Measurements from ENCODE around the gene DESI1. TPM values are rescaled to one million over a fixed set of nuclear protein-coding genes. Genes with fewer than 3 reads are reported as not detected.
A peak's percentile ranks its signal among the peaks of the same experiment; 100 is the strongest.
"Not testable (repeated sequence)": the region's sequence is repeated elsewhere in the genome, so short reads cannot be mapped to it uniquely, and the experiment has no call there.

Gene DESI1
- total and polyA plus RNA-seq, 12 donors = 11.4 to 82.8 (median 34.7) TPM

- peaks cover 0 to 93% of the 10 kb centered on the region in 2 donors for H3K36me3 ChIP-seq (replicated peaks in 1 of 2)
Observed at GRCh38 chr22:41638124-41638523, 17.3 kb upstream of the DESI1 start.

GRCh38 chr22:41637623-41638022 lies 16.8 kb upstream of the DESI1 start:
- H3K27ac ChIP-seq; H3K4me3 ChIP-seq; intact Hi-C loops (cut with DNase I); H3K27me3 ChIP-seq; H3K9me3 ChIP-seq (replicated peaks in 1 of 3); H3K4me1 ChIP-seq (replicated peaks in 1 of 2): not testable (repeated sequence)
- DNase-seq = peak in 1 of 7 donors; percentile 46
- 93 to 98% (median 97%) methylated on average over 7 to 8 of the region's 8 CpGs for WGBS, 4 donors
- H3K36me3 ChIP-seq (replicated peaks in 1 of 2) = peaks cover 0 to 93% of the 10 kb centered on the region in 2 donors

More at GRCh38 chr22:41638124-41638523, 17.3 kb upstream of the DESI1 start:
- DNase-seq = no peak
- no peaks in the 10 kb centered on the region for H3K27me3 ChIP-seq
- no peak overlapping the region for H3K27ac ChIP-seq
- H3K9me3 ChIP-seq (replicated peaks in 1 of 3) = no peaks in the 10 kb centered on the region
- TF ChIP-seq, protein P1, sequence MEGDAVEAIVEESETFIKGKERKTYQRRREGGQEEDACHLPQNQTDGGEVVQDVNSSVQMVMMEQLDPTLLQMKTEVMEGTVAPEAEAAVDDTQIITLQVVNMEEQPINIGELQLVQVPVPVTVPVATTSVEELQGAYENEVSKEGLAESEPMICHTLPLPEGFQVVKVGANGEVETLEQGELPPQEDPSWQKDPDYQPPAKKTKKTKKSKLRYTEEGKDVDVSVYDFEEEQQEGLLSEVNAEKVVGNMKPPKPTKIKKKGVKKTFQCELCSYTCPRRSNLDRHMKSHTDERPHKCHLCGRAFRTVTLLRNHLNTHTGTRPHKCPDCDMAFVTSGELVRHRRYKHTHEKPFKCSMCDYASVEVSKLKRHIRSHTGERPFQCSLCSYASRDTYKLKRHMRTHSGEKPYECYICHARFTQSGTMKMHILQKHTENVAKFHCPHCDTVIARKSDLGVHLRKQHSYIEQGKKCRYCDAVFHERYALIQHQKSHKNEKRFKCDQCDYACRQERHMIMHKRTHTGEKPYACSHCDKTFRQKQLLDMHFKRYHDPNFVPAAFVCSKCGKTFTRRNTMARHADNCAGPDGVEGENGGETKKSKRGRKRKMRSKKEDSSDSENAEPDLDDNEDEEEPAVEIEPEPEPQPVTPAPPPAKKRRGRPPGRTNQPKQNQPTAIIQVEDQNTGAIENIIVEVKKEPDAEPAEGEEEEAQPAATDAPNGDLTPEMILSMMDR (IDR thresholded peaks at IDR 0.05) = no peak
- TF ChIP-seq POLR2A (IDR thresholded peaks at IDR 0.05) = no peak
- WGBS, 4 donors = 82 to 94% (median 89%) methylated on average over 5 of the region's 5 CpGs
- no peaks in the 10 kb centered on the region for H3K4me1 ChIP-seq (replicated peaks in 1 of 2)
- H3K4me3 ChIP-seq = no peak overlapping the region
- intact Hi-C loops (cut with DNase I) = no loop called here

DNA sequence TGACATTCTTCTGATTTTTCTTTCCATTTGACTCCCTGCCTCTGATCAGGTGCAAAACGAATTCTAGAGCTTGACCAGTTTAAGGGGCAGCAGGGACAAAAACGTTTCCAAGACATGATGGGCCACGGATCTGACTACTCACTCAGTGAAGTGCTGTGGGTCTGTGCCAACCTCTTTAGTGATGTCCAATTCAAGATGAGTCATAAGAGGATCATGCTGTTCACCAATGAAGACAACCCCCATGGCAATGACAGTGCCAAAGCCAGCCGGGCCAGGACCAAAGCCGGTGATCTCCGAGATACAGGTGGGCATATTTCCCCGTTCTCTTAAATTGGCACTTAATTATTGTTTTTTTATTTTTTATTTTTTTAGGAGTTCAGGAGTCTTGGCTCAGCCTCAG lies 15.6 kb upstream of the DESI1 start:
- H3K4me1 ChIP-seq (replicated peaks in 1 of 2) = no peaks in the 10 kb centered on the region
- H3K9me3 ChIP-seq (replicated peaks in 1 of 3) = no peaks in the 10 kb centered on the region
- peak; percentile 66 to 86 (median 82) for DNase-seq
- H3K27me3 ChIP-seq = no peaks in the 10 kb centered on the region
- peak overlapping the region in 4 of 5 donors; percentile 20 to 73 (median 48) for H3K27ac ChIP-seq
- intact Hi-C loops (cut with DNase I) = no loop called here
- H3K4me3 ChIP-seq = no peak overlapping the region
- 38 to 57% (median 43%) methylated on average over 7 of the region's 7 CpGs for WGBS, 4 donors
- peaks cover 0 to 81% of the 10 kb centered on the region in 2 donors for H3K36me3 ChIP-seq (replicated peaks in 1 of 2)
- TF ChIP-seq POLR2A (IDR thresholded peaks at IDR 0.05) = no peak
- TF ChIP-seq, protein P1 (IDR thresholded peaks at IDR 0.05) = no peak

- H3K36me3 ChIP-seq (replicated peaks in 1 of 2) = peaks cover 0 to 71% of the 10 kb centered on the region in 2 donors
- WGBS, 4 donors = 93 to 98% (median 95%) methylated on average over 6 to 8 of the region's 8 CpGs
Observed at GRCh38 chr22:41634610-41635009, 13.8 kb upstream of the DESI1 start.

GRCh38 chr22:41631615-41632014 lies 10.8 kb upstream of the DESI1 start:
- H3K27me3 ChIP-seq; H3K4me3 ChIP-seq; intact Hi-C loops (cut with DNase I); DNase-seq; H3K4me1 ChIP-seq (replicated peaks in 1 of 2); H3K9me3 ChIP-seq (replicated peaks in 1 of 3); H3K27ac ChIP-seq: not testable (repeated sequence)
- H3K36me3 ChIP-seq (replicated peaks in 1 of 2) = peaks cover 0 to 67% of the 10 kb centered on the region in 2 donors
- WGBS, 4 donors = 96 to 100% (median 100%) methylated on average over 7 to 8 of the region's 23 CpGs

More at GRCh38 chr22:41634610-41635009, 13.8 kb upstream of the DESI1 start:
- H3K27me3 ChIP-seq; H3K4me1 ChIP-seq (replicated peaks in 1 of 2); H3K27ac ChIP-seq; intact Hi-C loops (cut with DNase I); H3K4me3 ChIP-seq; H3K9me3 ChIP-seq (replicated peaks in 1 of 3): not testable (repeated sequence)
- peak in 1 of 7 donors; percentile 46 for DNase-seq

DNA sequence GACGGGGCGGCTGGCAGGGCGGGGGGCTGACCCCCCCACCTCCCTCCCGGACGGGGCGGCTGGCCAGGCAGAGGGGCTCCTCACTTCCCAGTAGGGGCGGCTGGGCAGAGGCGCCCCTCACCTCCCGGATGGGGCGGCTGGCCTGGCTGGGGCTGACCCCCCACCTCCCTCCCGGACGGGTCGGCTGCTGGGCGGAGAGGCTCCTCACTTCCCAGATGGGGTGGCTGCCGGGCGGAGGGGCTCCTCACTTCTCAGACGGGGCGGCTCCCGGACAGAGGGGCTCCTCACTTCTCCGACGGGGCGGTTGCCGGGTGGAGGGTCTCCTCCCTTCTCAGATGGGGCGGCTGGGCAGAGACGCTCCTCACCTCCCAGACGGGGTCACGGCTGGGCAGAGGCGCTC lies 10.3 kb upstream of the DESI1 start:
- H3K9me3 ChIP-seq (replicated peaks in 1 of 3); H3K27me3 ChIP-seq; H3K4me3 ChIP-seq; intact Hi-C loops (cut with DNase I); H3K4me1 ChIP-seq (replicated peaks in 1 of 2); H3K27ac ChIP-seq: not testable (repeated sequence)
- H3K36me3 ChIP-seq (replicated peaks in 1 of 2) = peaks cover 0 to 68% of the 10 kb centered on the region in 2 donors
- DNase-seq = peak in 1 of 7 donors; percentile 35
- 96 to 100% (median 97%) methylated on average over 11 to 24 of the region's 28 CpGs; no CpG with 5 or more reads in 1 of the 4 donors for WGBS, 4 donors
